OCI-LY1 (cell line): Measurements from ENCODE around the gene SEL1L3.

Experiments used
- EZH2 ChIP-seq: fragments of 200-600 bp; sonication (generic), shearing (Covaris generic); IDR thresholded peaks from 2 replicates; pipeline ENCODE4 v1.8.0; 2017; ENCODE audit warnings: borderline replicate concordance, mixed run types, mild to moderate bottlenecking, antibody characterized with exemption, low read length, moderate library complexity, mixed read lengths
- TF ChIP-seq, protein P1 (sequence below): fragments of 200-600 bp; sonication (generic), shearing (Covaris generic); IDR thresholded peaks from 2 replicates; pipeline ENCODE4 v1.5.1; 2017; ENCODE audit warnings: mild to moderate bottlenecking, antibody characterized with exemption, low read length, moderate library complexity, mixed read lengths

DNA sequence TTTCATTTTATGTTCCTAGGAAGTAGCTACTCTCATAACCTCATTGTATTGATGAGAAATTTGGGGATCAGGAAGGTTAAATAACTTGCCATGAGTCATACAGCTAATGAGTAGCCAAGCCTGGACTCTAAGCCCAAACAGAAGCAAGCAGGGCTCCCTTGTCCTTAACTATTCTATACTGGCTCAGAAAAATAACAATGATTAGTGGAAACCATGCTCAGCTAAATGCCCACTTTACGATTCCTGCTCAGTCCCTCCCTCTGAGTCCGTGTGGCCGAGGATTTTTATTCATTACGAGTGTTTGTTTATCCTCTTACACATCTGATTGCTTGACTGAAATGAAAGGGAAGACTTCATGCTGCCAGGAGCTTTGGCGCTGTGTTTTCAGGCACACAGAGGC, 106.3 kb downstream of the SEL1L3 start:
- TF ChIP-seq, protein P1, sequence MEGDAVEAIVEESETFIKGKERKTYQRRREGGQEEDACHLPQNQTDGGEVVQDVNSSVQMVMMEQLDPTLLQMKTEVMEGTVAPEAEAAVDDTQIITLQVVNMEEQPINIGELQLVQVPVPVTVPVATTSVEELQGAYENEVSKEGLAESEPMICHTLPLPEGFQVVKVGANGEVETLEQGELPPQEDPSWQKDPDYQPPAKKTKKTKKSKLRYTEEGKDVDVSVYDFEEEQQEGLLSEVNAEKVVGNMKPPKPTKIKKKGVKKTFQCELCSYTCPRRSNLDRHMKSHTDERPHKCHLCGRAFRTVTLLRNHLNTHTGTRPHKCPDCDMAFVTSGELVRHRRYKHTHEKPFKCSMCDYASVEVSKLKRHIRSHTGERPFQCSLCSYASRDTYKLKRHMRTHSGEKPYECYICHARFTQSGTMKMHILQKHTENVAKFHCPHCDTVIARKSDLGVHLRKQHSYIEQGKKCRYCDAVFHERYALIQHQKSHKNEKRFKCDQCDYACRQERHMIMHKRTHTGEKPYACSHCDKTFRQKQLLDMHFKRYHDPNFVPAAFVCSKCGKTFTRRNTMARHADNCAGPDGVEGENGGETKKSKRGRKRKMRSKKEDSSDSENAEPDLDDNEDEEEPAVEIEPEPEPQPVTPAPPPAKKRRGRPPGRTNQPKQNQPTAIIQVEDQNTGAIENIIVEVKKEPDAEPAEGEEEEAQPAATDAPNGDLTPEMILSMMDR, result no peak
- TF ChIP-seq EZH2, result no peak
